NCI-H510A (cell line): ENCODE measurements around the gene RNF19B.
"Not testable (repeated sequence)": the region's sequence is repeated elsewhere in the genome, so short reads cannot be mapped to it uniquely, and the experiment has no call there.

Experiments used
- DNase-seq: peaks from one replicate; lab custom pipeline; 2025; lab: John Stamatoyannopoulos, UW

The RNF19B gene

DNA sequence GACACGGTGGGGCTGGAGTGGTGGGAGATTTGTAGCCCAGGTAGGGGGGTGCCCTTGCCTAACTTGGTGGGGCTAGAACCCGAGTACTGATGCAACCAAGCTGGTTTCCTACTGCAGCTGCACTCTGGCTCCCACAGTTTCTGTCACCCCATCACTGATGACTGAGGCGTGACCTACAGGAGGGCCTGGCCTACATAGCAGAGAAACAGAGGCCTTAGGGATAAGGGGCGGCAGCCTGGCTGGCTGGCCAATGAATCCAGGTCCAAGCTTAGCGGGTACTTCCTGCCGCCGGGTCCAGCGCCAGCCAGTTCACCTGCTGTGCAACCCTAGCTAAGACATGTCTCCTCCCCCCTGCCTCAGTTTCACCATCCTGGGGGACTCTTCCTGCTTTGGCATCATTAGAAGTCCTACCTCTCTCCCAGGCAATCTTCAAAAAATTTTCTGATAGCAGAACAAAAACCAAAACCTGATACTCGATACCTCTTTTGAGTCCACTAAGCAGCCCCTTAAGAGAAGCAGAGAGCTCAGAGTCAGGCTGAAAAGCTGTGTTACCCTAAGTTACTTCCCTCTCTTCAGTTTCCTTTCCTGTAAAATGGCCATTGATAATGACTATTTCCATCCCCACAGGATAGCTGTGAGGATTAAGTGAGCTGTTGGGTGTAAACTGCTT, 27.3 kb upstream of the RNF19B start:
- no peak for DNase-seq

- no peak for DNase-seq
Measured at GRCh38 chr1:32991386-32991785, 26.8 kb upstream of the RNF19B start.

DNA sequence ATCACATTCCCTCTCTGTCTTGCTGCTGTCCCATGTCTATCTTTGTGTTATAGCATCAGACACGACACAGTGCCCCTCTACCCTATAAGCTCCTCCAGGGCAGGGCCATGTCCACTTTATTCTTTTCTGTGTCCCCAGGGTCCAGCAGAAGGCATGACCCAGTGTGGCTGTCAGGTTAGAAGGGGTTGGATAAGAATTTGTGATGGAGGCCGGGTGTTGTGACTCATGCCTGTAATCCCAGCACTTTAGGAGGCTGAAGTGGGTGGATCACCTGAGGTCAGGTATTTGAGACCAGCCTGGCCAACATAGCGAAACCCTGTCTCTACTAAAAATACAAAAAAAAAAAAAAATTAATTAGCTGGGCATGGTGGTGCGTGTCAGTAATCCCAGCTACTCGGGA, 26.3 kb upstream of the RNF19B start:
- no peak for DNase-seq

DNA sequence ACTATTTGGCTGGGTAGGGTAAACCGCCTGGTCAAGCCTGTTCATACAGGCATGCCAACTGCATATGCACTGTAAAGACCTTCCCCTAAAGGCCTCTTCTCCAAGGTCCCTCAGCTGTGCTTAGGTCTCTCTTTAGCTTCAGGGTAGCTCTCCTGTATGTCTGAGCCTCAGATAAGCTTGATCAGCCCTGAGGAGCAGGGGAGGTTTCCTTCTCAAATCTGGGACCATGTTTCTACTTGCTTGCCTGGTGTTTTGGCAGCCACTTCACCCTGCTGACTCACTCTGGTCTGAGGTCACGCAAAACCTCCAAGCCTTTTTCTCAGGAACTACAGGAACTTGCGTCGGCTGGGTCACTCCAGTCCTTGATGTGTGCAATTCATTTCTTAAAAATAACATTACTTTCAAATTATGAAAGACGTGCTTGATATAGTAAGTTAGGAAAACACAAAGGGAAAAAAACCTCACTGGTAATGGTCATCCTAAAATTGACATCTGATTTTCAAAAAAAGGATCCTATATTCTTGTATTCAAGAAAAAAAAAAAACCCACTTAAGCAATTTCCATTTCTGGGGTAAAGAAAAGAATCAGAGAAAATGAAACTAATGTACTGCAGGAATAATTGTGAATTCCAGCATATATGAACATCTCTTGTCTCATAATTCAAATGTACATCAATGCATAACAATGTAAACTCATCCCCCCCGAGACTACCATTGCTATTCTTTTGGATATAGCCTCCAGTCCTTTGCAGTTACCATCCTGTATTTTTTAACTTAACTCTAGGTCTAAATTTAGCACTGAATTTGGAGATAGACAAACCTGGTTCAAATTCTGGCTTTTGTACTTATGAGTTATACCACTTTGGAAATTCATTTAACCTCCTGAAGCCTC, 24.8 kb upstream of the RNF19B start:
- DNase-seq = no peak

DNA sequence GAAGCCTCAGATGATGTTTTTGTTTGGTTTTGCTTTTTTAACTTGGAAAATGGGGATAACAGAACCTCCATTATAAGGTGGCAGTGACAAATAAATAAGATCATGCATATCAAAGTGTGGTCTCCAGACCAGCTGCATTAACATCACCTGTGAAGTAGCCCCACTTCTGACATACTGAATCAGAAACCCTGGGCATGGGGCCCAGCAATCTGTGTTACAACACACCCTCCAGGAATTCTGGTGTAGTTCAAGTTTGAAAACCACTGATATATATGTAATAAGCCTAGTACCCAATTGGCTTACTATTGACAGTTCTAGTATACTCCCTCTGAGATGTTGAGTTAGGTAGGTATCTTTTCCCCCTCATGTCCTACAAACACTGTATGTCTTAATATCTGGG, 24.1 kb upstream of the RNF19B start:
- no peak for DNase-seq

- DNase-seq = no peak
Measured at GRCh38 chr1:32985226-32985625, 20.6 kb upstream of the RNF19B start.

DNA sequence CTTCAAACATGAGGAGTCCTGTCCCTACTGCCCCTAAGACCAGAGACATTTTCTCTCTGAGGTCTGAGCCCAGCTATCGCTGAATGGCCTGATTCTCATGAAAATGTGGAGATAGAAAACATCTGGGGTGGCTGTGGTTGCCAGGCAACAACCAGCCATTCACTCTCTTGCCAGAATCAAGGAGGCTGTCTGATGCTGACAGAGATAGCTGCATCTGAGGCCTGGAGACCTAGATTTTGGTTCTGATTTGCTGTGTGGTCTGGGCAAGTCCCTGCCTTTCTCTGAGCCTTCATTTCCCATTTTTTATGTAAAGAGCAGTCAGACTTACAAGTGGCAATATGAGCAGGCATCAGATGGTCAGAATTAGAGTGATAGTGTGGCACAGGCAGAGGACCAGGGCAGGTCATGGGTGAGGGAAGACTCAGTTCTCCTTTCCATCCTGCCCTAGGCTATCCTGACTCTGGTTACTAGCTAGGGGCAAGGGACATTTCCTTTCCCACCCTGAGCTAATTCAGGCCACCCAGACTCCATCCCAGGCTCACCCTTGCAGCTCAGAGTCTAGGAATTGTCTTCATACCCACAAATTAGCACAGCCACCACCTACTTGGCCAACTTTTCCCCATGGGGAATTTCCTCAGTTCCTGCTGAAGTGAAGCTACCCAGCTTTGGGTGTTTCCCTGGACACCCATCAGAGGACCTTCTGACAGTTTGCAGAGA, 20.0 kb upstream of the RNF19B start:
- DNase-seq = no peak

- no peak for DNase-seq
Measured at GRCh38 chr1:32984090-32984454, 19.5 kb upstream of the RNF19B start.

DNA sequence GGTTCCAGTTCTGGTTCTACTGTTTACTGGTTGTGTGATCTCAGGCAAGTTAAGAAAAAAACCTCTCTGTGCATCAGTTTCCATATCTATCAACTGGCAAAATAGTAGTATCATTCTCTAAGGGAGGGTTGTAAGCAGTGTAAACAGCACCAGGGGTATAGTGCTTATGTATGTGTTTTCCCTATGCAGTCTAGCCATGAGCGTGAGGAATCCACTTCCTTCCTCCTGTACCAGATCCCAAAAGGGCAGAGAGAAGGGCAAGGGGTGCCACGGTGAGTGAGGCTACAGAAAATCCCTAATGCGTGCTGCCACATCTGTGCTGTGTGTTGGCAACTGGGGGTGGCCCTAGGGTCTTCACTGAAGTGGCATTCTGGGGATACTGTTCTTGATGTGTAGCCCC, 18.4 kb upstream of the RNF19B start:
- DNase-seq = no peak

DNA sequence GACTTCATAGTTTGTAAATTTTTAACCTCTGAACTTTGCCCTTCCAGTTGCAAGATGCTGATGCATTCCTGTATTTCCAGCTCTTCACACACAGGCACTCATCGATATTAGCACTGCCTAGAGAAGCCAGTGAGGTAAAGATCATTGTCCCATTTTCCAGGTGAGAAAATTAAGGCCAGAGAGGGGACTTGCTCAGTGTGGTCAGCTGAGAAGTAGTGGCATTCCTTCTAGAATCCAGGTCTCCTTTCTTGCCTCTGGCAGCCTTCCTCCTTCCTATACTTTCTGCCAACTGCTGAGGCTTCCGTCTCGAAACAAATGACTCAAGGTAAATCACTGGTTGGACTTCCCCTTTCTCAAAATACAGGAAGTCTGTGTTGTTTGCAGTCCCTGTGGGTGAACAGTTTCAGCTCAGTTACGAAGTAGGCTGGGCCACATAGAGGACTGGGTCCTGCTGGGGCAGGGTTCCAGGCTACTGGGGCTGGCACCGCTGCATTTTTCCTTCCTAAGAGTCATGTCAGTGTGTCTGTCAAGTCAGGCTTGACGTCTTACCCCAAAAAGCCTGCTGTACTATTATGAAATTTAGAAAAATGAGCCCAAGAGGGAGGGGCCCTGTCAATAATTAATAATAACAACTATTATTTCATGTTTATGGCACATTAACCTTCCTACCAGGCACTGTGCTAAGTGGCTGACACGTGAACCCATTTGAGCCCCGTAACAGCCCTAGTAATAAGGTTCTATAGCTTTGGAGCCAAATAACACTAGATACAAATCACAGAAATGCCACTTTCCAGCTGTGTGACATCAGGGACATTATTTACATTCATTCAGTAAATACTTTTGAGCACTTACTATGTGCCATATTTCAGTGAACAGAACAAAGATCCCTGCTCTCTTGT, 16.6 kb upstream of the RNF19B start:
- no peak for DNase-seq

- no peak for DNase-seq
Measured at GRCh38 chr1:32980080-32980479, 15.5 kb upstream of the RNF19B start.

- DNase-seq = no peak
Measured at GRCh38 chr1:32978854-32979253, 14.2 kb upstream of the RNF19B start.

DNA sequence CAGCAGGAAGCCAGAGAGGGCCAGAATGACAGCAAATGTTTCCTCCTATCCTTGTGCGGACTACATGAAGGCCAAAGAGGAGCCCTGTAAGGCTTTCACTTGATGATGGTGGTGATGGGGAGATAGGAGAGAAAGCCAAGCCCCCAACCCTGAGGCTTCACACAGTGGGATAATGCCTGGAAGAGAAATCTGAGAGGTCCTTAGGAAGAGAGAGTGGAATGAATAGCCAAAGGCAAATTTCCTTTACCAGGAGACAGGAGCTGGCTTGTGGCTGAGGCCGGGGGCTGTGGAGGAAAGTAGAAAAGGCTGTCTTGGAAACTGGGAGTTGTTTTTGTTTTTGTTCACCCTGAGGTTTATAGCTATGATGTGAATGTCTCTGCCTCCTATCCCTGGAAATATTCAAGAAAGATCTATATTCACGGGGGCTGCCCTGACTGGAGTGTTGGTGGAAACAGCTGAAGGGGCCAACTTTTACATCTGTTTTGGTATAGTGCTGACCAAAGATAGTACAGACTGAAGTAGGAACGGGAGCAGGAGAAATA, 13.0 kb upstream of the RNF19B start:
- no peak for DNase-seq

- DNase-seq = not testable (repeated sequence)
Measured at GRCh38 chr1:32975055-32975454, 10.4 kb upstream of the RNF19B start.

GRCh38 chr1:32973458-32973857, 8.8 kb upstream of the RNF19B start:
- DNase-seq = not testable (repeated sequence)

DNA sequence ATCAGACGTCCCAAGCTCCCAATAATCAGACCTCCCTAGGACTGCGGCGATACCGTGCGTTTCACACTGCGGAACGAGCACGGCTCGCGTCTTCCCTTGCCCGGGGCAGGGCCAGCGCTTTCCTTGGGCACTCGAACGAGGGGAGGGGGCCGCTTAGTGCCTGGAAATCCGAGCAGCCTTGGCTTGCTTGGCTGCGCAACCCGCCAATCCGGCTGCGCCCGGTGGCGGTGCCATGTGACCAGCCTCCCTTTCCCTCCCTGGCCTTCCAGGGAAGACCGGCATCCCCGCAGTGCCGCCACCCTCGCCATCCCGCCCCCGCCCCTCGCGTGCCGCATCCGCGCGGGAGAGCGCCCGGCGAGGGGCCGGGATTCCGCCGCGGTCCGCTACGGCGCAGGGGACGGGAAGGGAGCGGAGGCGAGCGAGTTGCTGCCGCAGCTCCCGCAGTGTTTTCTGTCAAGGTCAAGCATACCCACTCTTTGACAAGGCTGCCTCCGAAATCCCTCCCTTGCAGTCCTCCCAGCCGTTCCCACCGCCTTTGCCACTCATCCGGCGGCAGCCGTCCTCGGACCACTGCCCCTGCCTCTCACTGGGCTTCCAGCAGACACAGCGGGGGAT, 8.3 kb upstream of the RNF19B start:
- DNase-seq = peak; percentile 83

DNA sequence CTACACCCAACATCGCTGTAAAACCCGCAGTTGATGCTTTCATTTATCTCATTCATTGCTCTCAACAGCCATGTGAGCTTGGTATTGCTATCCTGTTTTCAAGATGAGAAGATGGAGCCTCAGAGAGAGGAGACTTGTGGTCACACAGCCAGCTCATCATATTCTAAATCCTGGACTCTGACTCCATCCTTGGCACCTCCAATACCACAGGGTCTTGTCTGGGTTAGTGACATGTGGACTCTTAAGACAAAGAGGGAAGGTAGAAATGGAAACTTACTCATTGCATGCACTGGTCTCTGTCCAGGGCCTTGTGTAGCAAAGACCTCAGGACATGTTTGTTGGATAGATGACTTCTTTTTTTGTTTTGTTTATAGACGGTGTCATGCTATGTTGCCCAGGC, 7.0 kb upstream of the RNF19B start:
- no peak for DNase-seq

DNA sequence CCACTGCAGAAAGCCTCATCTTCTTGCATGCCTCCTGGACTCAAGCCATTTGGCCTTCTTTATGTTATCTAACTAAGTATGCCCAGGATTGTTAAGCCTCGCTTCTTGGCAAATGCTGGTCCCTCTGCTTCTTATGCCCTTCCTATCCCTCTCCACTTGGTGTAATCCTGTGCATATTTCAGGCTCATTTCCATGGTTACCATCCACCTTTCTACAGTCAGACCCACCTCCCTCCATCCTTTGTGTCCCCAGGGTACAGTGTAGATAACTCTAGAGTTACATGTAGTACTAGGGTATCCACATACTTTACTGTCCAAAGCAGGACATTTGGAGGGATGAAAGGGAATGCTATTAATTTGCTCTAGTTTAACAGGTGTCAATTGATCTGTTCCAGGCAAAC, 6.5 kb upstream of the RNF19B start:
- DNase-seq = no peak

DNA sequence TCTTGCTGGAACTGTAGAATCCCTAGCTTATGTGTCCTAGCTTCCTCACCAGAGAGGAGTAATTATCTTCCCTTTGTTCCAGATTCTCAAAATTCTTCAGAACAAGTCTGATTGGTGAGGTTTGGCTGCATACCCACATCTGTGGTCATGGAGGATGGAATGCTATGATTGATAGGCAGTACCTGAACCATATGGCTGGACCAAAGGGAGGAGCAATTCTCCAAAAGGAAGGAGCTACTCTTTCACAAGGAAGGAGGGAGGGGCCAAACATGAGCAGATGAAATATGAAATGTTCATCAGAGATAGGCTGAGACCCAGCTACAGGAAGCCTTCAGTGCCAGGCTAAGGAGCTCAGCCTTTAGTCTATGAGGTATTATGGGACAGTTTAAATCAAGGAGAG, 5.0 kb upstream of the RNF19B start:
- DNase-seq = no peak

- DNase-seq = no peak
Measured at GRCh38 chr1:32967888-32968568, 3.4 kb upstream of the RNF19B start.

GRCh38 chr1:32966900-32967299, 2.3 kb upstream of the RNF19B start:
- DNase-seq = no peak
